Loucy (cell line): ENCODE results near the gene RFPL2.
"Not testable (repeated sequence)": the region's sequence is repeated elsewhere in the genome, so short reads cannot be mapped to it uniquely, and the experiment has no call there.

Experiments used
- H2AFZ ChIP-seq: fragments of 200-600 bp; sonication (generic); 2 replicates; pipeline ENCODE4 v1.6.0; 2016; ENCODE audit warnings: antibody characterized with exemption, mild to moderate bottlenecking, low read length, moderate library complexity
- H3F3A ChIP-seq: fragments of 200-600 bp; 2 replicates; pipeline ENCODE4 v1.6.0; 2016; ENCODE audit warnings: antibody characterized with exemption, low read depth, mild to moderate bottlenecking
- H3K27me3 ChIP-seq: fragments of 200-600 bp; sonication (generic); 2 replicates; pipeline ENCODE4 v1.6.1; 2014; ENCODE audit warnings: low read length, mild to moderate bottlenecking; ENCODE audit not compliant: insufficient read depth, poor library complexity, severe bottlenecking
- H3K36me3 ChIP-seq: fragments of 200-600 bp; sonication (generic); 2 replicates; pipeline ENCODE4 v1.6.1; 2016; ENCODE audit warnings: low read length; ENCODE audit not compliant: insufficient read depth
- H3K4me1 ChIP-seq: fragments of 200-600 bp; sonication (generic); 2 replicates; pipeline ENCODE4 v1.5.1; 2014; ENCODE audit warnings: low read length, mild to moderate bottlenecking; ENCODE audit not compliant: insufficient read depth, poor library complexity, severe bottlenecking
- H3K4me2 ChIP-seq: fragments of 200-600 bp; sonication (generic); 2 replicates; pipeline ENCODE4 v1.6.0; 2014; ENCODE audit warnings: antibody characterized with exemption, low read length, low read depth, mild to moderate bottlenecking; ENCODE audit not compliant: poor library complexity, severe bottlenecking
- H3K4me3 ChIP-seq: fragments of 200-600 bp; sonication (generic); 2 replicates; pipeline ENCODE4 v1.5.1; 2014; ENCODE audit warnings: low read length, mild to moderate bottlenecking, mixed read lengths; ENCODE audit not compliant: poor library complexity, severe bottlenecking
- H3K79me2 ChIP-seq: fragments of 200-600 bp; sonication (generic); 2 replicates; pipeline ENCODE4 v1.6.1; 2014; ENCODE audit warnings: low read length; ENCODE audit not compliant: insufficient read depth
- H3K9ac ChIP-seq: fragments of 200-600 bp; sonication (generic); 2 replicates; pipeline ENCODE4 v1.6.0; 2014; ENCODE audit warnings: mild to moderate bottlenecking, low read depth, low read length, moderate library complexity; ENCODE audit not compliant: poor library complexity, severe bottlenecking
- H3K9me2 ChIP-seq: fragments of 200-600 bp; sonication (generic); replicated peaks from 2 replicates; pipeline ENCODE4 v1.6.1; 2016; ENCODE audit warnings: low read depth, low read length, mixed read lengths
- H3K9me3 ChIP-seq: fragments of 200-600 bp; sonication (generic); 2 replicates; pipeline ENCODE4 v1.6.1; 2014; ENCODE audit warnings: mild to moderate bottlenecking, antibody characterized with exemption, low read length, low read depth; ENCODE audit not compliant: insufficient read depth
- H4K20me1 ChIP-seq: fragments of 200-600 bp; sonication (generic); 2 replicates; pipeline ENCODE4 v1.6.0; 2014; ENCODE audit warnings: antibody characterized with exemption, low read length, mild to moderate bottlenecking; ENCODE audit not compliant: insufficient read depth, poor library complexity, severe bottlenecking
- CTCF ChIP-seq: fragments of 200-600 bp; sonication (generic); conservative IDR thresholded peaks from 2 replicates; pipeline ENCODE4 v1.5.1; 2014; ENCODE audit warnings: mild to moderate bottlenecking, antibody characterized with exemption, low read length
- EZH2phosphoT487 ChIP-seq: fragments of 200-600 bp; IDR thresholded peaks from 2 replicates; pipeline ENCODE4 v1.6.1; 2018; ENCODE audit warnings: antibody characterized with exemption, mild to moderate bottlenecking, moderate library complexity, borderline replicate concordance

Gene RFPL2

GRCh38 chr22:32158712-32159533, 46.0 kb downstream of the RFPL2 start, which contains the start of gene C22orf42:
C22orf42 (minus strand) TSS chr22:32159303; CDS start chr22:32159215, 88 bp downstream.
- no peak within 1 kb of the TSS for H2AFZ ChIP-seq
- no peaks in the 10 kb centered on the region for H3K79me2 ChIP-seq
- H3K27me3 ChIP-seq = no peaks in the 10 kb centered on the region
- H3K9me2 ChIP-seq = no peaks in the 10 kb centered on the region
- H3K4me3 ChIP-seq = no peak within 1 kb of the TSS
- H4K20me1 ChIP-seq = no peaks in the 10 kb centered on the region
- H3K9me3 ChIP-seq = no peaks in the 10 kb centered on the region
- no peaks in the 10 kb centered on the region for H3F3A ChIP-seq
- H3K4me1 ChIP-seq = no peaks in the 10 kb centered on the region
- no peak within 1 kb of the TSS for H3K4me2 ChIP-seq
- no peak for TF ChIP-seq EZH2phosphoT487
- no peak for TF ChIP-seq CTCF
- H3K36me3 ChIP-seq = no peaks in the 10 kb centered on the region
- H3K9ac ChIP-seq = no peak within 1 kb of the TSS

GRCh38 chr22:32157632-32158031, 47.2 kb downstream of the RFPL2 start:
- H3K4me2 ChIP-seq, H3F3A ChIP-seq, H3K4me3 ChIP-seq, H3K9me2 ChIP-seq, H3K9me3 ChIP-seq, H2AFZ ChIP-seq, H4K20me1 ChIP-seq, H3K79me2 ChIP-seq, H3K27me3 ChIP-seq, H3K36me3 ChIP-seq, H3K4me1 ChIP-seq, H3K9ac ChIP-seq: not testable (repeated sequence)

DNA sequence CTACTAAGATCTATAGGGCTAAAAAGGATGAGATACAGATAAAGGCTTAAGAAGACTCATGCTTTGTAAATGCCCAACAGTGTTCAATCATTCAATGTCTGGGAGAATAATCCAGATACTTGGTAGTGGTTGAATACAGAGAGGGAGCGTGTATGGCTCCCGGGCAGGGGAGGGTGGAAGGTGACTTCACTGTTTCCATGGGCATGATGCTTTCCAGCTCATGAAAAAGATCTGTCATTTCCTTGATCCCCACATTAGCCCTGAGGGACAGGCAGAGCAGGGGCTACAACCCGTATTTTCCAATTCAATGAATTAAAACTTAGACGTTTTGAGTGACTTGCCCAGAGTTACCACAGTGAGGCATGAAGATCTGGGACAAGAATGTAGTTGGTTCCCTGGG, 50.1 kb downstream of the RFPL2 start:
- not testable (repeated sequence) for H3K9me3 ChIP-seq, H3K79me2 ChIP-seq, H3K36me3 ChIP-seq, H2AFZ ChIP-seq, H4K20me1 ChIP-seq, H3K27me3 ChIP-seq, H3K4me1 ChIP-seq, H3K4me3 ChIP-seq, H3K4me2 ChIP-seq, H3K9me2 ChIP-seq, H3F3A ChIP-seq, H3K9ac ChIP-seq

GRCh38 chr22:32151641-32152040, 53.2 kb downstream of the RFPL2 start:
- not testable (repeated sequence) for H2AFZ ChIP-seq, H3K9me2 ChIP-seq, H3K79me2 ChIP-seq, H3K36me3 ChIP-seq, H3K9ac ChIP-seq, H3K4me1 ChIP-seq, H4K20me1 ChIP-seq, H3K4me2 ChIP-seq, H3K9me3 ChIP-seq, H3K27me3 ChIP-seq, H3K4me3 ChIP-seq, H3F3A ChIP-seq

GRCh38 chr22:32150647-32151046, 54.2 kb downstream of the RFPL2 start:
- not testable (repeated sequence) for H4K20me1 ChIP-seq, H2AFZ ChIP-seq, H3K27me3 ChIP-seq, H3K9ac ChIP-seq, H3K4me1 ChIP-seq, H3K9me3 ChIP-seq, H3K36me3 ChIP-seq, H3K4me3 ChIP-seq, H3K4me2 ChIP-seq, H3K9me2 ChIP-seq, H3F3A ChIP-seq, H3K79me2 ChIP-seq

GRCh38 chr22:32148372-32148771, 56.5 kb downstream of the RFPL2 start:
- H3K4me2 ChIP-seq = not testable (repeated sequence)

DNA sequence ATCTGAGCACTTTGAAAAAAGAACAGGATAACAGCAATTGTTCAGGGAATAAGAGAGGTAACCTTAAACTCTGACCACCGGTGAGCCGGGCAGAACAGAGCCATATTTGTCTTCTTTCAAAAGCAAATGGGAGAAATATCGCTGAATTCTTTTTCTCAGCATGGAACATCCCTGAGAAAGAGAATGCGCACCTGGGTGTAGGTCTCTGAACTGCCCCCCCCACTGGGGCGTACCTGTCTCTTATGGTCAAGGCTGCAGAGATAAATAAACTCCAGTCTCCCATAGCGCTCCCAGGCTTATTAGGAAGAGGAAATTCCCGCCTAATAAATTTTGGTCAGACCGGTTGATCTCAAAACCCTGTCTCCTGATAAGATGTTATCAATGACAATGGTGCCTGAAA, 57.7 kb downstream of the RFPL2 start:
- H4K20me1 ChIP-seq, H3K27me3 ChIP-seq, H3F3A ChIP-seq, H3K9ac ChIP-seq, H3K79me2 ChIP-seq, H3K9me3 ChIP-seq, H3K36me3 ChIP-seq, H3K4me3 ChIP-seq, H3K4me1 ChIP-seq, H2AFZ ChIP-seq, H3K4me2 ChIP-seq, H3K9me2 ChIP-seq: not testable (repeated sequence)

More at GRCh38 chr22:32148372-32148771, 56.5 kb downstream of the RFPL2 start:
- H3K27me3 ChIP-seq, H3K4me3 ChIP-seq, H3K9ac ChIP-seq, H3F3A ChIP-seq, H2AFZ ChIP-seq, H3K4me1 ChIP-seq, H3K79me2 ChIP-seq, H3K9me2 ChIP-seq, H3K9me3 ChIP-seq, H4K20me1 ChIP-seq, H3K36me3 ChIP-seq: not testable (repeated sequence)
